Fibroblast of lung (primary cell): ENCODE data around the gene KRTAP5-6. TPM values are rescaled to one million over a fixed set of nuclear protein-coding genes. Genes with fewer than 3 reads are reported as not detected.
"Not testable (repeated sequence)": the region's sequence is repeated elsewhere in the genome, so short reads cannot be mapped to it uniquely, and the experiment has no call there.

Experiments
- DNase-seq, 2 donors: peaks; one replicate each; pipeline versions ENCODE4 v3.0.0 to v3.0.0-alpha.2; 2010; ENCODE audit warnings: low read depth in 2 of 2
- H2AFZ ChIP-seq: 2 replicates; pipeline ENCODE4 v1.5.1; 2012; ENCODE audit warnings: low read length, control low read depth, inconsistent platforms
- H3K27ac ChIP-seq: 2 replicates; pipeline ENCODE4 v1.5.1; 2011; ENCODE audit warnings: low read length, control low read depth; ENCODE audit not compliant: insufficient read depth
- H3K27me3 ChIP-seq: 2 replicates; pipeline ENCODE4 v1.5.1; 2011; ENCODE audit warnings: mild to moderate bottlenecking, low read length; ENCODE audit not compliant: control insufficient read depth, insufficient read depth
- H3K36me3 ChIP-seq: 2 replicates; pipeline ENCODE4 v1.5.1; 2011; ENCODE audit warnings: low read length; ENCODE audit not compliant: control insufficient read depth, insufficient read depth
- H3K4me1 ChIP-seq: 2 replicates; pipeline ENCODE4 v1.5.1; 2011; ENCODE audit warnings: low read length; ENCODE audit not compliant: control insufficient read depth, insufficient read depth; ENCODE audit errors: extremely low read depth
- H3K4me2 ChIP-seq: 2 replicates; pipeline ENCODE4 v1.5.1; 2011; ENCODE audit warnings: low read length, control low read depth; ENCODE audit not compliant: insufficient read depth; ENCODE audit errors: extremely low read depth
- H3K4me3 ChIP-seq, 4 experiments: fragments of 200-600 bp in 1 of 4; sonication (generic) in 1 of 4; replicated peaks in 1 of 4; 2 replicates each; pipeline ENCODE4 v1.5.1; 2011 to 2016; ENCODE audit warnings: low read length in 4 of 4, low read depth in 3 of 4, mild to moderate bottlenecking in 3 of 4, control low read depth in 2 of 4, inconsistent platforms in 1 of 4, mixed read lengths in 1 of 4; ENCODE audit not compliant: insufficient read depth in 1 of 4; ENCODE audit errors: control extremely low read depth in 1 of 4
- H3K79me2 ChIP-seq: 2 replicates; pipeline ENCODE4 v1.5.1; 2012; ENCODE audit warnings: mild to moderate bottlenecking, low read length, inconsistent platforms; ENCODE audit not compliant: control insufficient read depth, insufficient read depth
- H3K9ac ChIP-seq: 2 replicates; pipeline ENCODE4 v1.5.1; 2011; ENCODE audit warnings: mild to moderate bottlenecking, low read length, control low read depth; ENCODE audit not compliant: insufficient read depth
- H3K9me3 ChIP-seq: 2 replicates; pipeline ENCODE4 v1.5.1; 2012; ENCODE audit warnings: low read depth, low read length; ENCODE audit not compliant: control insufficient read depth, insufficient read depth
- H4K20me1 ChIP-seq: 2 replicates; pipeline ENCODE4 v1.5.1; 2011; ENCODE audit warnings: low read length; ENCODE audit not compliant: control insufficient read depth, insufficient read depth; ENCODE audit errors: extremely low read depth
- EZH2 ChIP-seq: IDR thresholded peaks from 2 replicates; pipeline ENCODE4 v1.5.1; 2012; ENCODE audit warnings: low read length, control low read depth, mild to moderate bottlenecking; ENCODE audit errors: missing control alignments
- polyA plus RNA-seq, 2 donors: library from polyadenylated mRNA; depleted of rRNA in 1 of 2; stranded (reverse) in 1 of 2; unstranded in 1 of 2; fragments of >200 nt; gene quantifications; 2 replicates each; pipeline ENCODE4 v1.2.1, GENCODE V29; 2011 to 2012; ENCODE audit warnings: missing spikeins in 1 of 2
- total RNA-seq: library from RNA; depleted of rRNA; stranded (reverse); fragments of >200 nt; gene quantifications from 2 replicates; pipeline ENCODE4 v1.2.1, GENCODE V29; 2014
- TF ChIP-seq, protein P1 (sequence below), 2 donors: IDR thresholded peaks in 1 of 2; conservative IDR thresholded peaks in 1 of 2; 1 replicate in 1 of 2; 2 replicates in 1 of 2; pipeline ENCODE4 v1.5.1; 2011 to 2012; ENCODE audit warnings: low read length in 2 of 2, control low read depth in 1 of 2, inconsistent platforms in 1 of 2, low read depth in 1 of 2, mild to moderate bottlenecking in 1 of 2

KRTAP5-6 gene
- total and polyA plus RNA-seq, 2 donors (not counting 1 experiment from before 2014, with no cell fraction given): not detected

DNA sequence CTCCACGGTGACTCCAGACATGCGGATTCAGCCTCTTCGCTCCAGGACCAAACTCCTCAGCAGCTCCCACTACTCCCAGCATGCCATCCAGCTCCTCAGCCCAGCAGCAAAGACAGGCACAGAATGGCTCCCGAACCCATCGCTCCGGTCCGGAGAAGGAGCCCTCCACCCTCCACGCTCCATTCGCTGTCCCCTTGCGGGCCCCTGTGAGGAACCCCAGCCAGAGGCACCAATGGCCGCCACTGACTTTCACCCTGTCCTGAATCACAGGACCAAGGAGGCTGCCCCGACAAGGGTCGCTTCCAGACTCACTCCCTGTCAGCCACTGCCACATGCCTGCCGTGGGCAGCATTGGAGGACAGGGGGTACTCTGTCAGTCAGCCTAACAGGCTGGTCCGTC lies 10.8 kb upstream of the KRTAP5-6 start:
- not testable (repeated sequence) for H3K27ac ChIP-seq, H3K27me3 ChIP-seq, H3K9ac ChIP-seq, H3K9me3 ChIP-seq, H3K4me1 ChIP-seq, H3K4me3 ChIP-seq, DNase-seq, H2AFZ ChIP-seq, H3K36me3 ChIP-seq, H3K79me2 ChIP-seq, H3K4me2 ChIP-seq, H4K20me1 ChIP-seq

DNA sequence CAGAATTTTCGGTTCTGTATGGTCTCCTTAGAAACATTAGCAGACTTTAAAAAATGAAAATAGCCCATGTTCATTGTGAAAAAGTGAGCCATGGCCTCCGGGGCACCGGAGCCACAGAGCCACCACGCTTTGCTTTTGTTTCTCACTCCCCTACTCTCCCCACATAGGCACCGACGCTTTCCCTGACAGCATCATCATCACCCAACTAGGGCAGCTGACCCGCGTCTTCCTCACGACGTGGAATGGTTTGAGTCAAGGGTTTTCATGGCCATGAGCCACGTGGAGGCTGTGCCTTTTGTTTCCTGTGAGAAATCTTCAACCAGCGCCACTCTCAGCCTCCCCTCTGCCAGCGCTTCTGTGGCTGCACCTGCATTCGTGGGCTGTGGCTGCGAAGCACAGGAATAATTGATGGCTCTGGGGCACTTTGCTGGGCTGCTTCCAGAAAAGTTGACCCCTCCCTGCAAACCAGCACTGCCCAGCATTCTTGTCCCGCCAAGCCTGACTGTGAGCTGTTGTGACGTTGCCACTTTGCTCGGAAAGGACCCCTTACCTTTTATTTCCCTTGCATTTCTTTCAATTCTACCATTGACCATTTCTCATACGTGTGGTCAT lies 8.6 kb upstream of the KRTAP5-6 start:
- H3K36me3 ChIP-seq, H3K4me3 ChIP-seq, H3K27me3 ChIP-seq, H3K27ac ChIP-seq, H3K4me1 ChIP-seq, H3K9me3 ChIP-seq, H3K9ac ChIP-seq, H3K79me2 ChIP-seq, H3K4me2 ChIP-seq, H4K20me1 ChIP-seq, DNase-seq, H2AFZ ChIP-seq: not testable (repeated sequence)

DNA sequence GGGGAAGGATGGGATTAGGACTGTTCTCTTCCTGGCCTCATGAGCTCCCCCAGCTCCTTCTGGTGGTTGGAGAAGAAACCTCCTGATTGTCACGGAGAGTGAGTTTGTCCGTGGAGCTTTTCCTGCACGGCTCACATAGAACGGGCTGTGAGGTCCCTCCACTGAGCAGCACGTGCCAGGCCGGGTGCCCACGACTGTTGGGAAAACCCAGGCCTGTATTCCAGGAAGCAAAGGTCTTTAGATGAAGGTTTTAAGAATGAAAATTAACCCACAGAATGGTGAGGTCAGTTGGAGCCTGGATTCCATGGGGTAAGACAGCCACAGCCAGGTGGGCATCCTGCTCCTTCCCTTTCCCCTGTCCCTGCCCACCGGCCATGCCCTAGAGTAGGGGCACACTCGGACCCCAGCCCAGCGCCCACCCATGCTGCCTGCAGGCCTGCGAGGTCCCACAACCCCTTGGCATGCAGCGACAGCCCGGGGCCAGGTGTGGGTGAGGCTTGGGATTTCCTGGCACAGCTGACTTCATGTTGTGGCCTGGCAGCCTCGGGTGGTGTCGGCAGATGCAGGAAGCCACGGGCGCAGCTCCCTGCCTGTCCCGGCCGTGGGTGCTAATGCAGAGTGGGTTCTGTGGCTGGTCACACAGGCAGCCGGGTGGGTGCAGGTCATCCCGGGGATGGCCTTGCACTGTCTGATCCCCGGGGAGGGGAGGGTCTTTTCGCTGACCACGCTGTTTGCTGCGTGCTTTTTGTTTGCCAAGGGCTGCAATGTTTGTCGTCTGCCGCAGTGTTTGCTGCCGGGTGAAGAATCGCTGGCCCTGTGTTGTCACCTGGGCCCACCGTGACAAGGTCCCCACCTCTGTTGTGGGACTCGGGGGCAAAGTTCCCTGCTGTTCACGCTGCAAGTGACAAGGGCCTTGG lies 7.5 kb upstream of the KRTAP5-6 start:
- not testable (repeated sequence) for H4K20me1 ChIP-seq, H3K79me2 ChIP-seq, DNase-seq, H3K36me3 ChIP-seq, H3K4me3 ChIP-seq, H3K4me1 ChIP-seq, H3K27ac ChIP-seq, H3K9ac ChIP-seq, H3K27me3 ChIP-seq, H3K9me3 ChIP-seq, H2AFZ ChIP-seq, H3K4me2 ChIP-seq

DNA sequence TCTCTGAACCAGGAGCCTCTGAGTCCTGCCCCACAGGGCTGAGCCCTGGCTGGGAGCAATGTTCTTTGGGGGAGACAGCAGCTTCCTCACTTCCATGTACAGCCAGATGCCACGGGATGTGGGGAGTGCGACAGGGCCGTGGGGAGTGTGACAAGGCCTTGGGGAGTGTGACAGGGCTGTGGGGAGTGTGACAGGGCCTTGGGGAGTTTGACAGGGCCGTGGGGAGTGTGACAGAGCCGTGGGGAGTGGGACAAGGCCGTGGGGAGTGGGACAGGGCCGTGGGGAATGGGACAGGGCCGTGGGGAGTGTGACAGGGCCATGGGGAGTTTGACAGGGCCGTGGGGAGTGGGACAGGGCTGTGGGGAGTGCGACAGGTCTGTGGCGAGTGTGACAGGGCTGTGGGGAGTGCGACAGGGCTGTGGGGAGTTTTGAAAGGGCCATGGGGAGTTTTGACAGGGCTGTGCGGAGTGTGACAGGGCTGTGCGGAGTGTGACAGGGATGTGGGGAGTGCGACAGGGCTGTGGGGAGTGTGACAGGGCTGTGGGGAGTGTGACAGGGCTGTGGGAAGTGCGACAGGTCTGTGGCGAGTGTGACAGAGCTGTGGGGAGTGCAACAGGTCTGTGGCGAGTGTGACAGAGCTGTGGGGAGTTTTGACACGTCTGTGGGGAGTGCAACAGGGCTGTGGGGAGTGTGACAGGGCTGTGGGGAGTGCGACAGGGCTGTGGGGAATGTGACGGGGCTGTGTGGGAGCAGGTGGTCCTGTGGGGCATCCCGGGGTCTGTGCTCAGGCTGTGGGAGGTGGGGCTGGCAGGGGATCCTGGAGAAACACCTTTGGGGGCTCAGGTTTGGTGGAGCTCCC lies 6.6 kb upstream of the KRTAP5-6 start:
- Histone ChIP-seq H3K27ac (no peak overlapping the region), H3K4me3 (no peak overlapping the region), H3K9ac (no peak overlapping the region), H3K79me2 (no peaks in the 10 kb centered on the region), H3K9me3 (no peaks in the 10 kb centered on the region), H3K36me3 (no peaks in the 10 kb centered on the region), H4K20me1 (no peaks in the 10 kb centered on the region), H3K27me3 (no peaks in the 10 kb centered on the region), H2AFZ (no peak overlapping the region), H3K4me2 (no peak overlapping the region), H3K4me1 (no peaks in the 10 kb centered on the region)
- DNase-seq: no peak
- TF ChIP-seq, protein P1, sequence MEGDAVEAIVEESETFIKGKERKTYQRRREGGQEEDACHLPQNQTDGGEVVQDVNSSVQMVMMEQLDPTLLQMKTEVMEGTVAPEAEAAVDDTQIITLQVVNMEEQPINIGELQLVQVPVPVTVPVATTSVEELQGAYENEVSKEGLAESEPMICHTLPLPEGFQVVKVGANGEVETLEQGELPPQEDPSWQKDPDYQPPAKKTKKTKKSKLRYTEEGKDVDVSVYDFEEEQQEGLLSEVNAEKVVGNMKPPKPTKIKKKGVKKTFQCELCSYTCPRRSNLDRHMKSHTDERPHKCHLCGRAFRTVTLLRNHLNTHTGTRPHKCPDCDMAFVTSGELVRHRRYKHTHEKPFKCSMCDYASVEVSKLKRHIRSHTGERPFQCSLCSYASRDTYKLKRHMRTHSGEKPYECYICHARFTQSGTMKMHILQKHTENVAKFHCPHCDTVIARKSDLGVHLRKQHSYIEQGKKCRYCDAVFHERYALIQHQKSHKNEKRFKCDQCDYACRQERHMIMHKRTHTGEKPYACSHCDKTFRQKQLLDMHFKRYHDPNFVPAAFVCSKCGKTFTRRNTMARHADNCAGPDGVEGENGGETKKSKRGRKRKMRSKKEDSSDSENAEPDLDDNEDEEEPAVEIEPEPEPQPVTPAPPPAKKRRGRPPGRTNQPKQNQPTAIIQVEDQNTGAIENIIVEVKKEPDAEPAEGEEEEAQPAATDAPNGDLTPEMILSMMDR (conservative IDR thresholded peaks at IDR 0.05 in 1 of 2, IDR thresholded peaks at IDR 0.05 in 1 of 2; ENCODE audit: low read depth in 1 of 2, low read length in 2 of 2): no peak
- no peak for TF ChIP-seq EZH2
